Endodermal cell (in vitro differentiated cells): ENCODE results near the gene ACVR2A. TPM values are rescaled to one million over a fixed set of nuclear protein-coding genes. Genes with fewer than 3 reads are reported as not detected.

Experiments used
- DNase-seq: peaks from one replicate; pipeline ENCODE4 v3.0.0-alpha.2; 2017
- H3K27ac ChIP-seq: 2 replicates; pipeline ENCODE4 v1.5.1; 2013; ENCODE audit warnings: mild to moderate bottlenecking, low read depth, low read length, moderate library complexity
- H3K27me3 ChIP-seq: 2 replicates; pipeline ENCODE4 v1.6.1; 2013; ENCODE audit warnings: mild to moderate bottlenecking, low read length, moderate library complexity; ENCODE audit not compliant: insufficient read depth, control insufficient read depth, poor library complexity, severe bottlenecking
- H3K36me3 ChIP-seq: 2 replicates; pipeline ENCODE4 v1.7.0; 2013; ENCODE audit warnings: mild to moderate bottlenecking, low read length, moderate library complexity; ENCODE audit not compliant: control insufficient read depth, insufficient read depth
- H3K4me1 ChIP-seq: one replicate; pipeline ENCODE4 v1.7.0; 2013; ENCODE audit warnings: low read length; ENCODE audit not compliant: control insufficient read depth, insufficient read depth
- H3K4me3 ChIP-seq: 2 replicates; pipeline ENCODE4 v1.5.1; 2013; ENCODE audit warnings: mild to moderate bottlenecking, low read length, moderate library complexity
- H3K9ac ChIP-seq: 2 replicates; pipeline ENCODE4 v1.6.1; 2013; ENCODE audit warnings: mild to moderate bottlenecking, low read length, moderate library complexity; ENCODE audit not compliant: poor library complexity, severe bottlenecking; ENCODE audit errors: extremely low read depth
- H3K9me3 ChIP-seq: 2 replicates; pipeline ENCODE4 v1.6.1; 2013; ENCODE audit warnings: mild to moderate bottlenecking, low read length, moderate library complexity; ENCODE audit not compliant: control insufficient read depth
- H3K27ac Mint-ChIP-seq: 2 replicates; pipeline ENCODE4 v1.8.0; 2020; ENCODE audit warnings: mixed read lengths
- H3K27me3 Mint-ChIP-seq: 2 replicates; pipeline ENCODE4 v1.8.0; 2021; ENCODE audit warnings: mild to moderate bottlenecking, mixed read lengths; ENCODE audit not compliant: insufficient read depth
- H3K36me3 Mint-ChIP-seq: 2 replicates; pipeline ENCODE4 v1.8.0; 2020; ENCODE audit warnings: low read depth, mixed read lengths
- H3K4me1 Mint-ChIP-seq: 2 replicates; pipeline ENCODE4 v1.8.0; 2020; ENCODE audit warnings: mixed read lengths
- H3K4me3 Mint-ChIP-seq: 2 replicates; pipeline ENCODE4 v1.8.0; 2020; ENCODE audit warnings: mild to moderate bottlenecking, moderate library complexity, mixed read lengths
- H3K9me3 Mint-ChIP-seq: 2 replicates; pipeline ENCODE4 v1.8.0; 2020; ENCODE audit warnings: mild to moderate bottlenecking, mixed read lengths
- CTCF ChIP-seq: fragments of 200-600 bp; sonication (generic); conservative IDR thresholded peaks from 2 replicates; pipeline ENCODE4 v1.5.0; 2021; ENCODE audit warnings: antibody characterized with exemption, mild to moderate bottlenecking
- WGBS, 2 experiments: methylation state at CpG; one replicate each; pipeline versions ENCODE4 v1.1.5 to v1.1.7; 2013; ENCODE audit warnings: missing lambda C conversion rate in 2 of 2, mixed read lengths in 1 of 2; ENCODE audit not compliant: insufficient coverage in 1 of 2, insufficient read length in 1 of 2; 5-methylcytosine and 5-hydroxymethylcytosine counted together
- total RNA-seq, 2 donors: library from RNA; stranded (reverse); fragmentation: NEBNext Ultra II Directional in 1 of 2; extraction: Animal tissue kit (Norgen Biotek cat#: 25700) in 1 of 2; gene quantifications; 2 replicates in 1 of 2; 3 replicates in 1 of 2; pipeline ENCODE4 v1.2.1, GENCODE V29; 2021

ACVR2A gene
- total RNA-seq, 2 donors from 2014 or later: 19.9 to 24.1 TPM

GRCh38 chr2:147847746-147848391 lies 3.0 kb downstream of the ACVR2A start:
- no peak for TF ChIP-seq CTCF
- Mint-ChIP-seq H3K27ac (no peak overlapping the region), H3K9me3 (no peaks in the 10 kb centered on the region), H3K36me3 (no peaks in the 10 kb centered on the region), H3K4me3 (no peak overlapping the region), H3K4me1 (peaks cover 35% of the 10 kb centered on the region), H3K27me3 (no peaks in the 10 kb centered on the region)
- Histone ChIP-seq H3K36me3 (no peaks in the 10 kb centered on the region), H3K27ac (no peak overlapping the region), H3K4me1 (no peaks in the 10 kb centered on the region), H3K4me3 (peak overlapping the region; percentile 99), H3K9me3 (no peaks in the 10 kb centered on the region), H3K27me3 (no peaks in the 10 kb centered on the region), H3K9ac (no peak overlapping the region)
- DNase-seq: no peak

GRCh38 chr2:147850838-147851237 lies 6.0 kb downstream of the ACVR2A start:
- no peaks in the 10 kb centered on the region for H3K9me3 ChIP-seq
- H3K9ac ChIP-seq: no peak overlapping the region
- 94% methylated on average over 1 of the region's 1 CpG; no CpG with 5 or more reads in 1 of the 2 experiments for WGBS, 2 experiments
- no peak overlapping the region for H3K27ac Mint-ChIP-seq
- no peaks in the 10 kb centered on the region for H3K36me3 ChIP-seq
- H3K4me3 ChIP-seq: no peak overlapping the region
- no peak for DNase-seq
- no peaks in the 10 kb centered on the region for H3K9me3 Mint-ChIP-seq
- no peak for TF ChIP-seq CTCF
- H3K27me3 ChIP-seq: no peaks in the 10 kb centered on the region
- no peak overlapping the region for H3K4me3 Mint-ChIP-seq
- H3K4me1 ChIP-seq: no peaks in the 10 kb centered on the region
- H3K27ac ChIP-seq: no peak overlapping the region
- no peaks in the 10 kb centered on the region for H3K27me3 Mint-ChIP-seq
- H3K36me3 Mint-ChIP-seq: no peaks in the 10 kb centered on the region
- H3K4me1 Mint-ChIP-seq: peaks cover 39% of the 10 kb centered on the region

GRCh38 chr2:147851244-147851930 lies 6.6 kb downstream of the ACVR2A start:
- no peak for TF ChIP-seq CTCF
- H3K9me3 Mint-ChIP-seq: no peaks in the 10 kb centered on the region
- H3K9ac ChIP-seq: no peak overlapping the region
- no peak overlapping the region for H3K4me3 ChIP-seq
- H3K36me3 ChIP-seq: no peaks in the 10 kb centered on the region
- H3K4me1 ChIP-seq: no peaks in the 10 kb centered on the region
- 96 to 100% methylated on average over 1 of the region's 1 CpG for WGBS, 2 experiments
- H3K36me3 Mint-ChIP-seq: no peaks in the 10 kb centered on the region
- no peak overlapping the region for H3K27ac Mint-ChIP-seq
- peaks cover 39% of the 10 kb centered on the region for H3K4me1 Mint-ChIP-seq
- no peaks in the 10 kb centered on the region for H3K27me3 ChIP-seq
- DNase-seq: no peak
- H3K9me3 ChIP-seq: no peaks in the 10 kb centered on the region
- H3K4me3 Mint-ChIP-seq: no peak overlapping the region
- H3K27ac ChIP-seq: no peak overlapping the region
- no peaks in the 10 kb centered on the region for H3K27me3 Mint-ChIP-seq
